ENCODE data around the gene SEC23B. TPM values are rescaled to one million over a fixed set of nuclear protein-coding genes. Genes with fewer than 3 reads are reported as not detected.
A peak's percentile ranks its signal among the peaks of the same experiment; 100 is the strongest.
"Not testable (repeated sequence)": the region's sequence is repeated elsewhere in the genome, so short reads cannot be mapped to it uniquely, and the experiment has no call there.

SEC23B gene
- polyA plus RNA-seq (ENCODE audit: insufficient read length in 12 of 12): 10 to 100 TPM in 11 of 12 donors, not detected in 1; 15.1 to 64.7 (median 20.6) TPM
- long read RNA-seq, donor 1, partial matches to known transcripts: 5 of 9 reads
- long read RNA-seq, donor 1, other reads (novel, unspliced or antisense): 0 of 9 reads
- long read RNA-seq, donor 2, partial matches to known transcripts: 0 of 4 reads
- long read RNA-seq, donor 2, other reads (novel, unspliced or antisense): 0 of 4 reads
- long read RNA-seq, donor 3, partial matches to known transcripts: 0 of 2 reads
- long read RNA-seq, donor 3, other reads (novel, unspliced or antisense): 0 of 2 reads
- long read RNA-seq, donor 4, partial matches to known transcripts: 0 of 1 reads
- long read RNA-seq, donor 4, other reads (novel, unspliced or antisense): 0 of 1 reads
- long read RNA-seq, donor 5, partial matches to known transcripts: 0 of 2 reads
- long read RNA-seq, donor 5, other reads (novel, unspliced or antisense): 0 of 2 reads
- long read RNA-seq, donor 6: 0 reads
- long read RNA-seq, donor 7, partial matches to known transcripts: 0 of 1 reads
- long read RNA-seq, donor 7, other reads (novel, unspliced or antisense): 0 of 1 reads
- long read RNA-seq, donor 8: 0 reads
- long read RNA-seq, donor 9, partial matches to known transcripts: 0 of 2 reads
- long read RNA-seq, donor 9, other reads (novel, unspliced or antisense): 0 of 2 reads
- long read RNA-seq, donor 10, partial matches to known transcripts: 0 of 3 reads
- long read RNA-seq, donor 10, other reads (novel, unspliced or antisense): 0 of 3 reads
- long read RNA-seq, donor 11, partial matches to known transcripts: 0 of 6 reads
- long read RNA-seq, donor 11, other reads (novel, unspliced or antisense): 0 of 6 reads

- peak; percentile 97 for DNase-seq
Observed at GRCh38 chr20:18507218-18508191, at the start of gene SEC23B. Gene SEC23B (plus strand): TSS chr20:18507940. CDS start chr20:18510836, 2,896 bp downstream.

- DNase-seq: no peak
Observed at GRCh38 chr20:18465536-18466200, 42.1 kb upstream of the SEC23B start.

GRCh38 chr20:18466574-18466893 lies 41.2 kb upstream of the SEC23B start:
- no peak for DNase-seq

- DNase-seq: peak; percentile 96
Observed at GRCh38 chr20:18466894-18467730, 40.6 kb upstream of the SEC23B start, which contains the start of the genes DZANK1 and POLR3F. Gene DZANK1 (minus strand): TSS chr20:18467030. CDS start chr20:18465358, 1,672 bp downstream. Gene POLR3F (plus strand): TSS chr20:18467390. CDS start chr20:18467507, 117 bp downstream.

- DNase-seq: no peak
Observed at GRCh38 chr20:18477218-18477617, 30.5 kb upstream of the SEC23B start.

- DNase-seq: no peak
Observed at GRCh38 chr20:18477821-18478220, 29.9 kb upstream of the SEC23B start.

- no peak for DNase-seq
Observed at GRCh38 chr20:18481596-18481995, 26.1 kb upstream of the SEC23B start.

- no peak for DNase-seq
Observed at GRCh38 chr20:18488301-18488700, 19.4 kb upstream of the SEC23B start.

GRCh38 chr20:18496042-18496441 lies 11.7 kb upstream of the SEC23B start:
- no peak for DNase-seq

- DNase-seq: peak; percentile 89
Observed at GRCh38 chr20:18496740-18497592, 10.8 kb upstream of the SEC23B start, which contains the start of gene RBBP9. Gene RBBP9 (minus strand): TSS chr20:18497225. CDS start chr20:18497167, 58 bp downstream.

GRCh38 chr20:18497603-18498002 lies 10.1 kb upstream of the SEC23B start:
- DNase-seq: no peak

- DNase-seq: not testable (repeated sequence)
Observed at GRCh38 chr20:18501672-18502071, 6.1 kb upstream of the SEC23B start.

GRCh38 chr20:18504479-18505060 lies 3.2 kb upstream of the SEC23B start:
- DNase-seq: no peak

GRCh38 chr20:18506744-18507143 lies 996 bp upstream of the SEC23B start:
- DNase-seq: no peak

GRCh38 chr20:18511571-18511970 lies 3.8 kb downstream of the SEC23B start:
- DNase-seq: no peak

- no peak for DNase-seq
Observed at GRCh38 chr20:18513208-18513607, 5.5 kb downstream of the SEC23B start.

GRCh38 chr20:18514127-18514526 lies 6.4 kb downstream of the SEC23B start:
- DNase-seq: no peak

GRCh38 chr20:18515973-18516372 lies 8.2 kb downstream of the SEC23B start:
- no peak for DNase-seq

All from muscle of arm (tissue), 14 donors.